Measurements from ENCODE around the gene TYMP. TPM values are rescaled to one million over a fixed set of nuclear protein-coding genes. Genes with fewer than 3 reads are reported as not detected.
A peak's percentile ranks its signal among the peaks of the same experiment; 100 is the strongest.
"Not testable (repeated sequence)": the region's sequence is repeated elsewhere in the genome, so short reads cannot be mapped to it uniquely, and the experiment has no call there.

TYMP gene
- total and polyA plus RNA-seq, 5 donors, result 14.6 to 35.5 (median 19.0) TPM

GRCh38 chr22:50547263-50547985 is 17.6 kb upstream of the TYMP start:
- Histone ChIP-seq H3K27ac (ENCODE audit: low read length) (no peak overlapping the region), H3K9me3 (ENCODE audit: control insufficient read depth, low read length) (no peaks in the 10 kb centered on the region), H3K4me3 (ENCODE audit: low read length) (no peak overlapping the region), H3K4me1 (ENCODE audit: control insufficient read depth, insufficient read depth, low read length) (no peaks in the 10 kb centered on the region), H3K27me3 (ENCODE audit: control insufficient read depth, insufficient read depth) (no peaks in the 10 kb centered on the region)
- intact Hi-C loops (cut with DNase I), result no loop called here
- DNase-seq (peak in 1 of 3 donors; percentile 61), ATAC-seq (no peak)
- WGBS, result 16% methylated on average over 35 of the region's 35 CpGs

DNA sequence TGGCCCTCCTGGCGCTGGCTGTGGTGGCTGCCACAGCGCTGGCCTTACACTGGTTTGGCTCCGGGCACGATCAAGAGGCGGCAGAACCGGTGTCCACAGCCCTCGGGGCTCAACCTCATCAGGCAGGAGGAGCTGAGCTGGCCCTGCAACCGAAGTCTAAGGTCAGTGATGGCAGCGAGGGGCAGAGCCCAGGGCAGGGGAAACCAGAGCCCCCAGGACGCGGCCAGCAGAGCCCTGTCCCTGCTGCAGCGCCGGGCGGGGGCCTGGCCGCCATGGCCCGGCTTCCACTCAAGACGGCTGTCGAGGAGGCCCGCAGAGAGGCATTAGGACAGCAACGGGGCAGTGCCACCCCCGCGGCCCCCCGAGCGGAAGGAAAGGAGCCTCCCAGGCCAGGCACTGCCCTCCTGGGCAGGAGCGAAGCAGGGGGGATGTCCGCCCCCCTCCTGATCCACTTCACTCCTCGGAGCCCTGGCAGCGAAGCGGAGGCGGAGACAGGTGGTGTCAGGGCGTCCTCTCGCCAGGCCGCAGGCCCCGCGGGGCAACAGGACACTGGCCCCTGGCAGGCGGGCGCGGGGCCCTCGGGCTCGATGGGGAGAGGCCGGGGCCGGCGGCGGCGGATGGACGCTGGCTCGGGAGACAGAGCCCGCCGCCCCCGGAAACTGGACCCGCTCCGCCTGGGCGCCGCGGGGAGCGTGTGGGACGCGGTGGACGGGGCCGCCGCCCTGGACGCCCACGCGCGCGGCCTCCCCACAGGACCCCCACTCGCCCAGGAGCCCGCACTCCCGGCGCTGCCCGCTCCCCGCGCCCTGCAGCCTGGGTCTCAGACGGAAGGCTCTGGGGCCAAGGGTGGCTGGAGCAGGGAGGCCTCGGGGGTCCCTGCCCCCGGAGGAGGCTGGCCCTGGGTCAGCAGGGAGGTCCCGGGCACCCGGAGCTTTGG is 16.8 kb upstream of the TYMP start:
- no peak for ATAC-seq
- 49% methylated on average over 78 of the region's 78 CpGs for WGBS
- Histone ChIP-seq H3K27me3 (ENCODE audit: control insufficient read depth, insufficient read depth) (no peaks in the 10 kb centered on the region), H3K27ac (ENCODE audit: low read length) (no peak overlapping the region), H3K9me3 (ENCODE audit: control insufficient read depth, low read length) (no peaks in the 10 kb centered on the region), H3K4me1 (ENCODE audit: control insufficient read depth, insufficient read depth, low read length) (no peaks in the 10 kb centered on the region), H3K4me3 (ENCODE audit: low read length) (no peak overlapping the region)
- DNase-seq, result peak in 1 of 3 donors; percentile 54
- intact Hi-C loops (cut with DNase I), result no loop called here

GRCh38 chr22:50545522-50546325 is 15.9 kb upstream of the TYMP start, which contains the start of gene KLHDC7B:
Gene KLHDC7B, plus strand, starts transcription at chr22:50545899. Its CDS starts 345 bp downstream, at chr22:50546244.
- no peaks in the 10 kb centered on the region for H3K27me3 ChIP-seq (ENCODE audit: control insufficient read depth, insufficient read depth)
- intact Hi-C loops (cut with DNase I), result no loop called here

DNA sequence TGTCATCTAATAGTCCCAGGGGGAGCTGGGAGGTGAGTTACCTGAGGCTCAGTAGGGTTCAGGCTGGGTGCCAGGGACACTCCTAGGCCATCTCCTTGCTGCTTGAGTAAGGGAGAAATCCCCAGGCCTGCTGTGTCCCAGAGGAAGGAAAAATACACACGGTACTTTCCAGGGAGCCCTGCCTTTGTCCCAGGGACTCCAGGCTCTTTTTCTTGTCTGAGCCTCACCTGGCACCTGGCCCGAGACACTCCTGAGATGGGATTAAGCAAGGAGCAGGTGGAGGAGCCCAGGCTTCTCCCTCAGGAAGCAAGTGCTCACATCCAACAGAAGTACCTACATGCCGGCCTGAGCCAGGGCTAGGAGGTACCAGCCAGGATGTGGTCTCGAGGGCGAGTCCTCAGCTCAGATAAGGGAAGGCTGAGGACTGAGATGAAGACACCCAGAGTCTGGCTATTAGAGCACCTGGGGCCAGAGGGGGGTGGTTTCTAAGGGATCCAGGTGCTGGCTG is 15.0 kb upstream of the TYMP start:
- no peak for ATAC-seq
- Histone ChIP-seq H3K4me1 (ENCODE audit: control insufficient read depth, insufficient read depth, low read length) (no peaks in the 10 kb centered on the region), H3K9me3 (ENCODE audit: control insufficient read depth, low read length) (no peaks in the 10 kb centered on the region), H3K27ac (ENCODE audit: low read length) (no peak overlapping the region), H3K27me3 (ENCODE audit: control insufficient read depth, insufficient read depth) (no peaks in the 10 kb centered on the region), H3K4me3 (ENCODE audit: low read length) (no peak overlapping the region)
- intact Hi-C loops (cut with DNase I), result no loop called here
- 74% methylated on average over 5 of the region's 5 CpGs for WGBS
- peak in 1 of 3 donors; percentile 61 for DNase-seq

More at GRCh38 chr22:50545522-50546325, 15.9 kb upstream of the TYMP start, which contains the start of gene KLHDC7B:
- no peaks in the 10 kb centered on the region for H3K9me3 ChIP-seq (ENCODE audit: control insufficient read depth, low read length)
- ATAC-seq (no peak), DNase-seq (no peak)
- 59% methylated on average over 10 of the region's 10 CpGs for WGBS
- no peaks in the 10 kb centered on the region for H3K4me1 ChIP-seq (ENCODE audit: control insufficient read depth, insufficient read depth, low read length)
- no peak within 1 kb of the TSS for H3K27ac ChIP-seq (ENCODE audit: low read length)
- H3K4me3 ChIP-seq (ENCODE audit: low read length), result no peak within 1 kb of the TSS

GRCh38 chr22:50544078-50544745 is 14.4 kb upstream of the TYMP start:
- Histone ChIP-seq H3K9me3 (ENCODE audit: control insufficient read depth, low read length) (no peaks in the 10 kb centered on the region), H3K4me3 (ENCODE audit: low read length) (no peak overlapping the region), H3K4me1 (ENCODE audit: control insufficient read depth, insufficient read depth, low read length) (no peaks in the 10 kb centered on the region), H3K27ac (ENCODE audit: low read length) (no peak overlapping the region), H3K27me3 (ENCODE audit: control insufficient read depth, insufficient read depth) (no peaks in the 10 kb centered on the region)
- DNase-seq (peak; percentile 81 to 92 (median 91)), ATAC-seq (peak; percentile 61 to 67)
- intact Hi-C loops (cut with DNase I), result no loop called here
- WGBS, result 4% methylated on average over 52 of the region's 52 CpGs

GRCh38 chr22:50542416-50542927 is 12.7 kb upstream of the TYMP start:
- Histone ChIP-seq H3K4me1 (ENCODE audit: control insufficient read depth, insufficient read depth, low read length) (no peaks in the 10 kb centered on the region), H3K27ac (ENCODE audit: low read length) (no peak overlapping the region), H3K27me3 (ENCODE audit: control insufficient read depth, insufficient read depth) (no peaks in the 10 kb centered on the region), H3K4me3 (ENCODE audit: low read length) (no peak overlapping the region), H3K9me3 (ENCODE audit: control insufficient read depth, low read length) (no peaks in the 10 kb centered on the region)
- intact Hi-C loops (cut with DNase I), result no loop called here
- peak in 1 of 3 donors; percentile 71 for DNase-seq
- 87% methylated on average over 19 of the region's 19 CpGs for WGBS
- ATAC-seq, result no peak

GRCh38 chr22:50541667-50542026 is 11.8 kb upstream of the TYMP start:
- DNase-seq, result peak in 2 of 3 donors; percentile 65 to 71
- H3K4me3 ChIP-seq (ENCODE audit: low read length); H3K9me3 ChIP-seq (ENCODE audit: control insufficient read depth, low read length); intact Hi-C loops (cut with DNase I); H3K27me3 ChIP-seq (ENCODE audit: control insufficient read depth, insufficient read depth); H3K4me1 ChIP-seq (ENCODE audit: control insufficient read depth, insufficient read depth, low read length); H3K27ac ChIP-seq (ENCODE audit: low read length): not testable (repeated sequence)
- 75% methylated on average over 5 of the region's 5 CpGs for WGBS
- peak in 1 of 2 donors; percentile 42 for ATAC-seq

- Histone ChIP-seq H3K27me3 (ENCODE audit: control insufficient read depth, insufficient read depth) (no peaks in the 10 kb centered on the region), H3K27ac (ENCODE audit: low read length) (no peak overlapping the region), H3K4me1 (ENCODE audit: control insufficient read depth, insufficient read depth, low read length) (no peaks in the 10 kb centered on the region), H3K9me3 (ENCODE audit: control insufficient read depth, low read length) (no peaks in the 10 kb centered on the region), H3K4me3 (ENCODE audit: low read length) (no peak overlapping the region)
- 86% methylated on average over 10 of the region's 10 CpGs for WGBS
- no peak for ATAC-seq
- intact Hi-C loops (cut with DNase I), result no loop called here
- peak in 1 of 3 donors; percentile 47 for DNase-seq
Measured at GRCh38 chr22:50540381-50540780, 10.6 kb upstream of the TYMP start.

- Histone ChIP-seq H3K4me3 (ENCODE audit: low read length) (no peak overlapping the region), H3K27me3 (ENCODE audit: control insufficient read depth, insufficient read depth) (no peaks in the 10 kb centered on the region), H3K4me1 (ENCODE audit: control insufficient read depth, insufficient read depth, low read length) (no peaks in the 10 kb centered on the region), H3K9me3 (ENCODE audit: control insufficient read depth, low read length) (no peaks in the 10 kb centered on the region), H3K27ac (ENCODE audit: low read length) (no peak overlapping the region)
- 84% methylated on average over 13 of the region's 13 CpGs for WGBS
- intact Hi-C loops (cut with DNase I), result no loop called here
- ATAC-seq (no peak), DNase-seq (peak in 1 of 3 donors; percentile 32)
Measured at GRCh38 chr22:50537765-50538164, 8.0 kb upstream of the TYMP start.

GRCh38 chr22:50536226-50536625 is 6.4 kb upstream of the TYMP start:
- H3K27ac ChIP-seq (ENCODE audit: low read length), result no peak overlapping the region
- DNase-seq, result no peak
- no peak overlapping the region for H3K4me3 ChIP-seq (ENCODE audit: low read length)
- no peak for ATAC-seq
- no peaks in the 10 kb centered on the region for H3K9me3 ChIP-seq (ENCODE audit: control insufficient read depth, low read length)
- no peaks in the 10 kb centered on the region for H3K4me1 ChIP-seq (ENCODE audit: control insufficient read depth, insufficient read depth, low read length)
- WGBS, result 70% methylated on average over 3 of the region's 3 CpGs
- intact Hi-C loops (cut with DNase I), result no loop called here
- H3K27me3 ChIP-seq (ENCODE audit: control insufficient read depth, insufficient read depth), result no peaks in the 10 kb centered on the region
